DOHH2 (cell line): ENCODE measurements around the gene SLC25A51.

Source experiments
- H3F3A ChIP-seq: fragments of 200-600 bp; sonication (generic), shearing (Covaris generic); 2 replicates; pipeline ENCODE4 v1.6.0; 2016; ENCODE audit warnings: antibody characterized with exemption, mild to moderate bottlenecking; ENCODE audit not compliant: control insufficient read depth, insufficient read depth
- H3K27ac ChIP-seq: fragments of 200-600 bp; sonication (generic); 2 replicates; pipeline ENCODE4 v1.5.1; 2014; ENCODE audit warnings: low read depth, mild to moderate bottlenecking, low read length, moderate library complexity
- H3K27me3 ChIP-seq: fragments of 200-600 bp; sonication (generic); 2 replicates; pipeline ENCODE4 v1.6.1; 2014; ENCODE audit warnings: mild to moderate bottlenecking, low read length, mixed read lengths; ENCODE audit not compliant: control insufficient read depth
- H3K36me3 ChIP-seq: fragments of 200-600 bp; sonication (generic); 2 replicates; pipeline ENCODE4 v1.6.1; 2014; ENCODE audit warnings: mild to moderate bottlenecking, low read length, moderate library complexity, mixed read lengths; ENCODE audit not compliant: control insufficient read depth
- H3K4me1 ChIP-seq: fragments of 200-600 bp; sonication (generic); 2 replicates; pipeline ENCODE4 v1.6.1; 2014; ENCODE audit warnings: mild to moderate bottlenecking, low read length, mixed read lengths; ENCODE audit not compliant: control insufficient read depth
- H3K4me2 ChIP-seq: fragments of 200-600 bp; sonication (generic); 2 replicates; pipeline ENCODE4 v1.6.0; 2014; ENCODE audit warnings: mild to moderate bottlenecking, low read length, moderate library complexity
- H3K4me3 ChIP-seq: fragments of 200-600 bp; sonication (generic); 2 replicates; pipeline ENCODE4 v1.5.1; 2014; ENCODE audit warnings: mild to moderate bottlenecking, low read length, mixed read lengths
- H3K79me2 ChIP-seq: fragments of 200-600 bp; sonication (generic); 2 replicates; pipeline ENCODE4 v1.6.1; 2014; ENCODE audit warnings: mild to moderate bottlenecking, low read length, mixed read lengths; ENCODE audit not compliant: control insufficient read depth
- H3K9me2 ChIP-seq: fragments of 200-600 bp; sonication (generic); replicated peaks from 2 replicates; pipeline ENCODE4 v1.6.1; 2014; ENCODE audit warnings: mild to moderate bottlenecking, low read length, mixed read lengths; ENCODE audit not compliant: control insufficient read depth
- H3K9me3 ChIP-seq: fragments of 200-600 bp; sonication (generic); 2 replicates; pipeline ENCODE4 v1.6.1; 2014; ENCODE audit warnings: antibody characterized with exemption, low read length, mixed read lengths; ENCODE audit not compliant: control insufficient read depth, insufficient read depth
- H4K20me1 ChIP-seq: fragments of 200-600 bp; sonication (generic); 2 replicates; pipeline ENCODE4 v1.6.0; 2014; ENCODE audit warnings: low read depth, mild to moderate bottlenecking, antibody characterized with exemption, low read length, moderate library complexity; ENCODE audit not compliant: control insufficient read depth, insufficient read depth
- CTCF ChIP-seq: fragments of 200-600 bp; sonication (generic); IDR thresholded peaks from one replicate; pipeline ENCODE4 v1.5.1; 2014; ENCODE audit warnings: antibody characterized with exemption, mild to moderate bottlenecking, low read depth, low read length; ENCODE audit not compliant: poor library complexity, severe bottlenecking
- EZH2phosphoT487 ChIP-seq: fragments of 200-600 bp; sonication (generic); IDR thresholded peaks from 2 replicates; pipeline ENCODE4 v1.6.1; 2017; ENCODE audit warnings: borderline replicate concordance, mild to moderate bottlenecking, antibody characterized with exemption, low read length, moderate library complexity, mixed read lengths

The SLC25A51 gene

GRCh38 chr9:37948417-37948980, 44.6 kb upstream of the SLC25A51 start:
- no peaks in the 10 kb centered on the region for H3F3A ChIP-seq
- peaks cover 8% of the 10 kb centered on the region; the same call in 1 of the 2 replicates for H3K27me3 ChIP-seq
- H3K27ac ChIP-seq = no peak overlapping the region
- no peaks in the 10 kb centered on the region for H3K4me1 ChIP-seq
- no peak overlapping the region for H3K4me3 ChIP-seq
- H3K79me2 ChIP-seq = no peaks in the 10 kb centered on the region
- no peaks in the 10 kb centered on the region for H4K20me1 ChIP-seq
- TF ChIP-seq EZH2phosphoT487 = no peak
- TF ChIP-seq CTCF = no peak
- no peaks in the 10 kb centered on the region for H3K9me2 ChIP-seq
- H3K9me3 ChIP-seq = no peaks in the 10 kb centered on the region
- no peak overlapping the region for H3K4me2 ChIP-seq
- no peaks in the 10 kb centered on the region for H3K36me3 ChIP-seq

- Histone ChIP-seq H3K27me3 (peaks cover 8% of the 10 kb centered on the region; the same call in 1 of the 2 replicates), H3K4me3 (no peak overlapping the region), H3K79me2 (no peaks in the 10 kb centered on the region)
These were observed 44.0 kb upstream of the SLC25A51 start for GRCh38 chr9:37947977-37948376.

GRCh38 chr9:37947471-37947870, 43.5 kb upstream of the SLC25A51 start:
- no peaks in the 10 kb centered on the region for H4K20me1 ChIP-seq
- H3K4me3 ChIP-seq = no peak overlapping the region
- no peak overlapping the region for H3K27ac ChIP-seq
- H3K9me2 ChIP-seq = no peaks in the 10 kb centered on the region
- H3K9me3 ChIP-seq = no peaks in the 10 kb centered on the region
- TF ChIP-seq CTCF (no peak), EZH2phosphoT487 (no peak)
- H3K79me2 ChIP-seq = no peaks in the 10 kb centered on the region
- H3K4me1 ChIP-seq = no peaks in the 10 kb centered on the region
- H3F3A ChIP-seq = no peaks in the 10 kb centered on the region
- H3K36me3 ChIP-seq = no peaks in the 10 kb centered on the region
- no peak overlapping the region for H3K4me2 ChIP-seq
- H3K27me3 ChIP-seq = peaks cover 8% of the 10 kb centered on the region; the same call in 1 of the 2 replicates

More at GRCh38 chr9:37947977-37948376, 44.0 kb upstream of the SLC25A51 start:
- no peaks in the 10 kb centered on the region for H4K20me1 ChIP-seq
- H3F3A ChIP-seq = no peaks in the 10 kb centered on the region
- no peak overlapping the region for H3K4me2 ChIP-seq
- H3K9me2 ChIP-seq = no peaks in the 10 kb centered on the region
- H3K27ac ChIP-seq = no peak overlapping the region
- no peaks in the 10 kb centered on the region for H3K9me3 ChIP-seq
- no peak for TF ChIP-seq EZH2phosphoT487
- TF ChIP-seq CTCF = no peak
- H3K4me1 ChIP-seq = no peaks in the 10 kb centered on the region
- H3K36me3 ChIP-seq = no peaks in the 10 kb centered on the region
